Stimulated activated CD4-positive, alpha-beta T cell treated with anti-CD3 and anti-CD28 coated beads, TNF-alpha, amount 100 ng/mL, for 4 hours (primary cell): Measurements from ENCODE around the gene CACNA2D2.

Experiments used
- DNase-seq, 3 experiments: peaks; one replicate each; pipeline ENCODE4 v3.0.0-alpha.2; 2020; ENCODE audit warnings: low read depth in 3 of 3

The CACNA2D2 gene

DNA sequence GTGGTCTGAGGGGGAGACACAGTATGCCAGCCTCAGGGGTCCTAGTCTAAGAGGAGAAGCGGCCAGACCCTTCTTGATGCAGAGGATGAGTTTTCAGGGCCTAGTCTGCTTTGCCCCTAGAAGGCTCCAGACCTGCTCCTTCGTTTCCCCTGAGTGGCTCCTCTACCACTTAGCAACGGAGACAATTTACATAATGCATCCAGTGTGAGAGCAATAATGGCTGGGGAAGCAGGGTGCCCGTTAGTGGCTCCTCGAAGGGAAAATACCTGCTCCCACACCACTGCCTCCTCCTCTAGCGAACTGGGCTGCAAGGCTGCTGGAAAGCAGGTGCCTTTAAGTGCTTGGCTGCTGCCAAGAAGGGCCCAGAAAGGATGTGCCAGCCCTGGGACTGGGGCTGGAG lies 38.9 kb downstream of the CACNA2D2 start:
- no peak for DNase-seq

DNA sequence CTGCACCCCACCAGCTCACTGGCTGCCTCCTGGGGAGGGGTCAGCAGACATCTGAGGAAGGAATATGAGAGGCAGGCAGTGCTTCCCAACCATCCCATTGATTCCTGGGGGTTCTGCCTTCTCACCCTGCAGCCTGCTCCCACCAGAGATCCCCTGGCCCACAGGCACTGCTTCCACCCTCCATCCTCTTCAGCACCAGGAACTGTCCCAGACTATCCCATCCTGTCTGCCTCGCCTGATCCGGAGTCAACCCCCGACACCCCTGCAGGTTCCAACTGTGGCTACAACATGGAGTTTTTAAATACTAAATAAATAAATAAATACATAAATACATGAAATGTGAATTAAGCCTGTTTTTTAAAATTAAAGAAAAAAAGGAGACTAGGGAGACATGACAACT lies 43.6 kb downstream of the CACNA2D2 start:
- DNase-seq: no peak

DNA sequence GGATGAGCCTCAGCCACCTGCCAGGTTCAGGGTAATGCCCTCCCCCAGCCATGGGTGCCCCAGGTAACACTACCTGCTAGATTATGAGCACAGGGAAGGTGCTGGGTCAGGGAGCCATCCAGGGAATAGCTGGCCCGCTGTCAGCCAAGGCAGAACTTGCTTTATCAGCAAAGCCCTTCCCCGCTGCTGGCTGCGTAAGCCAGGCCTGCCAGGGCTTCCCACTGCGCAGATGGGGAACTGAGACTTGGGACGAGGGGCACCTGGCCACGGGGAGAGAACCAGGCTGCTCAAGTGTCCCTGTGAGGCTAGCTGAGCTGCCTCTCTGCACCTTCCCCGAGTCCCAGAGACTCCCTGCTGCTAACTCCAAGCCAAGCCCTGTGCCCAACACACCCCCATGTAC lies 45.4 kb downstream of the CACNA2D2 start:
- DNase-seq: no peak

DNA sequence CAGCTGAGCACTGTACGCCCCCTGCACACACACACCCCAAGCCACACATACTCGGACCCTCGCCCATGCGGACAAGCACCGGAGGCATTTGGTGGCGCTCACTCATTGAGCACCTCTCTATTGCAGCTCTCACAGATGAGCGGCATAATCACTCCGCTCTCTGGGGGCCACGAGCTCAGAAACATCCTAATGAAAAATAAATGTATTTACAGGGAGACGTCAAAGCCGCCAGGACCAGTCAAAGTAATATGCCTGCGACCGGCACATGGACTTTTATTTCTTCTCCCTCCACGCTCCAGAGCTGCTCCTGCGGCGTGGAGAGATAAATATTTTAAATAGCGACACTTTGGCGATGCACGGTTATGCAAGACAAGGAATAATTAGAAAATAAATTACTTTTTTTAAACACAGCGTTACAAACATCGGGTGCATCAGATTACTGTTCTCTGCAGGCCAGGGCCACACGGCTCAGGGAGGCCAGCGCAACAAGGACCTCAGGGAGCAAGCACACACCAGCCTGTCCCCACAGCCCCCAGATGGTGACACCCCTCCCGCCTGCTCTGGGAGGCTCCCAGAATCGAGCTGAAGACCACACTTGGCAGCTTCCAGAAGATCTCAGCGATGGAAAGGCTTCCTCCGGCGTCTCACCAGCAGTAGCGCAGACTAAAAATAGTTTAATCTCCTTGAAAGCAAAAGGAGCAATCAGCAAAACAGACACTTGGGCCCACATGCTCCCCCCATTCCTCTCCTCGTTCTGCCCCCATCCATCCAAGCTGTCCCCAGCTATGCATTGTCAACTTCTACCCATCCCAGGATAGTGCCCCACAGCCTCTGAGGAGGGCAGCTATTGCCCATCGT lies 48.0 kb downstream of the CACNA2D2 start:
- DNase-seq: no peak

DNA sequence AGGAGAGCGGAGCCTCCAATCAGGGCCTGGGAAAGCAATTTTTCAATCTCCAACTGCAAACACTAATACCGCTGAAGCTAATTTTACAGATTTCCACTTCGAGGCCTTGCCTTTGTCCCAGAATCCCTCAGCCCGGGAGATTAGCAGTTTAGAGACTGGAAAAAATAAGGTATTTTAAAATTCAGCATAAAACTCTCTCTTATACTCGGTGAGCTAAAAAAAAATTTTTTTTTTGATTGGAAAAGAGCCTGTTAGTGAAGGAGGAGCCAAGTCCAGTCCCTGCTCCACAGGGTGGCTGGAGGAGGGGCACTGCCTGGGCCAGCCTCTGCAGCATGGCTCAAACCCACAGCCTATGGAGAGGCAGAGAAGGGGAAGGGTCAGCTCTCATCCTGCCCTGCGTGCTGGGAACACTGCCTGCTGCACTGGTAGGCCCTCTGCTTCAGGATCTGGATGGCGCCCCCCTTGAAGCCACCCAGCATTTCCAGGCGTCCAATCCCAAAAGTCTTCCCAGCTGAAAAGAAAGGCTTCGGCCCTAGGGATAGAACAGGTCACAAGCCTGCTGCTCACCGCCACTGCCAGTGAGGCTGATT lies 48.9 kb downstream of the CACNA2D2 start:
- DNase-seq: no peak

DNA sequence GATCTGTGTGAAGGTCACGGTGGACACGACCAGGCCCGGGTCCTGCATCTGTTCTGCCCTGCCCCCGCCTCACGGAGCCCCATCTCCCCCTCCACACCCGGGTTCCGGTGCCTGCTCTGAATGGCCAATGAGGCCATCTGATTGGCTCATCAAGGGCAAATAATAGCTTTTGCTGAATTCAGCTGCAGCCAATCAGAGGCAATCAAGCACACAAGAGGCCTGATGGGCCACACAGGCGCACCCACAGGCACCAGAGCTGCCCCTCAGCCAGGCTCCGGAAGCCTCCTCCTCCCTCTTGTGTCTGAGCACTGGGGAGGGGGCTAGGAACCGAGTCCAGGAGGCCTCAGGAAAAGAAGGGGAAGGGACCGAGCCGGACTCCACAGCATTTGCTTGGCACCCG lies 49.5 kb downstream of the CACNA2D2 start:
- DNase-seq: no peak

DNA sequence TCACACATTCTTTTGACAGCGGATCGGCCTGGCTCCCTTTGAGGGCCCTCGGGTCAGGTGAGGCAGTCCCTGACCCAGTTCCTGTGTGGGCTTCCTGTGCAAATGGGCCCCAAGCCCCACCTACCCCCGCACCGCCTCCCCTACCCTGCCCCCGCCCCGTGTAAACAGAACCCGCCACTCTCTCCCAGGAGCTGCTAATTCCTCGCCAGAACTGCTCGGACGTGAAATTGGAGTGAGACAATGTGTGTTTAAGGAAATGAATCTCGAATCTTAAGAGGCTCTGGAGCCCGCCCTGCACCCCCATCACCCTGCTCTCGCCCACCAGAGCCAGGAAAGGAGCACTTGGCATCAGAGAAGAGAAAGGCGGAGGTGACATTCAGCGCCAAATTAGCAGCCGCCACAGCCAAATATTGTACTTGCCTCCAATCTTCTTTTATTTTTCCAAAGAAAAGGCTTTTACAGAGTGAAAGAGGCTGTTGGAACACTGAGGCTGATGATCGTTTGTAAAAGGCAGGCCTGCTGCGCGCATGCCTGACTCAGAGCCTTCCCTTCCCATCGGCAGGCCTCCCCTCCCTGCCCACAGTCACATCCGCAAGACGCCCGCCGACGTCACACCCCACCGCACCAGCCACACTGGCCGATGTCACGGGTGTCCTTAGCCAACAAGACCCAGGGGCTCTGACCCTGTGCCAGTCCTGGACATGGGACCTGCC lies 53.1 kb downstream of the CACNA2D2 start:
- peak; percentile 18 to 43 (median 26) for DNase-seq

DNA sequence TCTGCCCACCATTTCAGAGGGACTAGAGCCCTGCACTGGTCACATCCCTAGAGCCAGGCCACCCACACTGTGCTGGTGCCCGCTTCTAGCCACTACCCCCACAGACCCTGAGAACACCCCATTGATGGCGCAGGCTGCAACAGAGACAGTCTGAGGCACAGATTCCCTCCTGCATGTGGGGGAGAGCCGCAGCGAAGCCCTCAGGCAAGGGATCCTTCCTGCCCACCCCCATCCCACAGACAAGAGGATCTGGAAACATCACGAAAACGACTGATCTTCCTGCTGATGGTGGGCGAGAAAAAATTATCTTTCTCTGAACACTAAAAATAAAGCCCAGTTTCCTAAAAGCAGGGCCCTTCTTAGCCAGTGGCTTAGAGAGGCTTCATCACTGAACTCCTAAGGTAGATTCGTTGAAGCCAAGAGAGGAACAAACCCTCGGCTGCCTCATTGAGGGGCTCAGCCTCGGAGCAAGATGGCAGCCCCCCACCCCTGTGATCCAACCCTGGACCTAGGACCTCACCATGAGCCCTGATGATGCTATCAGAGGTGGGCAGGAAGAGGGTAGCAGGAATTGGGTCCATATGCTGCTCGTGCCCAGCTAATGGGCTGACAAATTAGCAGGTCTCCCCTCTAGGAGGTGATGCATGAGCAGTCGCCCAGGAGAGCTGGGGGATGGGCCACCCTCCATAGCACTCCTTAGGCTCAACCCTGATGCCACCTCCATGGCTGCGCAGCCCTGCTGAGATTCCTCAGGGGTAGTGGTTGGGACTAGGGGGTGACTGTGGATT lies 54.5 kb downstream of the CACNA2D2 start:
- DNase-seq: no peak

DNA sequence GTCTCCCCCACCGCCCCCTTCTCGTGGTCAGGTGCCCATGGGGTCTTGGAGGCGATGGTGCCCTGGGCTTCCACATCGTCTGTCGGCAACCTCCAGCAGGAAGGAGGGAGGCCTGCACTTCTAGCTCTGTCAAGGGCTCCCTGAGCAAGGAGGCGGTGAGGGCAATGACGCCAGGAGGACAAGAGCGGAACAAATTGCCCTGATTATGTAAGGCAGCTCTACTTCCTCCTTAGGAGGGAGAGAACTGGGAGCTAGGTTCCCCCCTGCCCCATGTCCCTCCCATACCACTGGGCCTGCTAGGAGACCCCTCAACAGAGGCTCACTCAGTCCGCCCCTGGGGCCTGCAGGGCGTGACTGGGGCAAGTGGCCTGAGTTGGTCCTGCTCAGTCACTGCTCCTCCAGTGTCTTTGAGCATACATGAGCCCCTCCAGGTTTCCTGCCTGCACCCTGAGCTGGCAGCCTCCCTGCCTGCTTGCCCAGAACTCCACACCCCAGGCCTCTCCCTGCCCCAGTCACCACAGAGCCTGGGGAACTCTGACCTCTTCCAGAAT lies 56.1 kb downstream of the CACNA2D2 start:
- DNase-seq: no peak

DNA sequence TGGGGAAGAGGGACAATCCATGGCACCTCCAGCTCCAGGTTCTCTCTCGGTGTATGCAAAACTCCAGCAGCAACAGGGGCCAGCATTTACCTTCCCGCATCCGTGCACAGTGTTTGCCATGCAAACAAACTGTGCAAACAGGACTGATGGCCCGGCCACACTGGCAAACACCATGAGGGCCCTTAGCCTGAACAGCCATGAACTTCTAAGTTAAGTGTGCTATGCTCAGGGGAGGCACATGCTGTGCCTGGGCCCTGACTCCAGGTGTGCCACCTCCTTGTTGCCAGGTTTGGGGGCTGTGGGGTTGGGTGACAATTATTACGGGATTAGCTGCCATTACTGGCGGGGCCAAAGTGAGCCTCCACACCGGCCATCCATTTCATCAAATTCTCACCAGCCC lies 57.5 kb downstream of the CACNA2D2 start:
- no peak for DNase-seq

DNA sequence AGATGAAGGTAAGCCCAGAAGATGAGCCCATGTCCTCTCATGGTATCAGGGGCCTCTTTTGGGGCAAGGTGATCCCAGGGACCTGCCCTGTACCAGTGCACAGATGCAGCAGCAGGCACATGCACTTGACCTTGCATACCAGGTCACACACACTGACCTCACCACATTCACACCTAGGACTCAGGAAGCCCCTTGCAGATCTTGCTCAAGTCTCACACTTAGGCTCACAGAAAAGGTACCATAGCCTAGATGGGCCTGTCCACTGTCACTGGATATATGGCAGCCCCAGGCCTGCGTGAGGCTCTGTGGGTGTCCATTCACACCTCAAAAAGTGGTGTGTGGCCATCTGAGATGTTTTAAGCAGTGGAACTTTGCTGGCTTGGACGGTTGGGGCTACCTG lies 58.7 kb downstream of the CACNA2D2 start:
- DNase-seq: no peak

DNA sequence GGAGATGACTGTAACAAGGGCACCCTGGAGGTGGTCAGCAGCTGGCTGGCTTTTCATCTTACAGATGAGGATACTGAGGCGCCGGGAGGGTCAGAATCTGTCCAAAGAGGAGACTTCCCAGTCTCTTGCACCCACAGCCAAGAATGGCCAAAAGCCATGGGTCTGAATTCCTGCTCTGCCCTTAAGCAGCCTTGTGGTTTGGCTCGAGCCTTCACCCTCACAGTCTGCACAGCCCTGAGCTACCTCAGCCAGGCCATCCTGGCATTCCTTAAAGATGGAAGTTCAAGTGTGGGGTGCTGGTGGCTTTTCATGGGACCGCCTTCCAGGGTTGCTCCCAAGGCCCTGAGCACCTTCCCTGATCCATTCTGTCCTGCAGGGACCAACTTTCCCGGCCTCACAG lies 59.2 kb downstream of the CACNA2D2 start:
- no peak for DNase-seq

DNA sequence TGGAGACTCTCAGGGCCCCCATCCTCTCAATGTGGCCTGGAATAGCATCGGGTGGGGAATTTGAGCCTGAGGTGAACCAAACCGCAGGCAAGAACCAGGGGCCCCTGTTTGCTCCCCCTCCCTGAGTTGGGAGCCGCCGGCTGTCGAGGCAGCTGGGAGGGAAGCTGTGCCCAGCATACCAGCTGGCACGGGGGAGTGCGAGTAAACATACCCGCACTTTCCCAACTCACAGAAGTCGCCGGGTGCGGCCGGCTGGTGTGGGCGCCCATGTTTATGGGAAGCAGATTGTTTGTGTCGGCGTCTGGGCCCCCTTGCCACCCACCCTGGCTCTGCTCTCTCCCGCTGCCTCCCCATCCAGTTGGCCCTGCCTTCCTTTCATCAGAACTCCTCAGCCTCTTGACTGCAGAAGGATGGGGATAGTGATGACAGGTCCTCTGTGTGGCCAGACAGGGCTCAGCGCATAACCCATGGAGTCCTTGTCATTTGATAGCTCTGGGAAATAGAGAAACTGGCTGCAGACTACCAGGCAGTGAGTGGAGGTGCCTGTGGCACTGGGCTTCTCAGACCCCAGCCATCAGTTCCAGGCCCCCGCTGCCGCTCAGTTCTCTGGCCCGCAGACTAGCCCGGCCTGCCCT lies 60.4 kb downstream of the CACNA2D2 start:
- no peak for DNase-seq

DNA sequence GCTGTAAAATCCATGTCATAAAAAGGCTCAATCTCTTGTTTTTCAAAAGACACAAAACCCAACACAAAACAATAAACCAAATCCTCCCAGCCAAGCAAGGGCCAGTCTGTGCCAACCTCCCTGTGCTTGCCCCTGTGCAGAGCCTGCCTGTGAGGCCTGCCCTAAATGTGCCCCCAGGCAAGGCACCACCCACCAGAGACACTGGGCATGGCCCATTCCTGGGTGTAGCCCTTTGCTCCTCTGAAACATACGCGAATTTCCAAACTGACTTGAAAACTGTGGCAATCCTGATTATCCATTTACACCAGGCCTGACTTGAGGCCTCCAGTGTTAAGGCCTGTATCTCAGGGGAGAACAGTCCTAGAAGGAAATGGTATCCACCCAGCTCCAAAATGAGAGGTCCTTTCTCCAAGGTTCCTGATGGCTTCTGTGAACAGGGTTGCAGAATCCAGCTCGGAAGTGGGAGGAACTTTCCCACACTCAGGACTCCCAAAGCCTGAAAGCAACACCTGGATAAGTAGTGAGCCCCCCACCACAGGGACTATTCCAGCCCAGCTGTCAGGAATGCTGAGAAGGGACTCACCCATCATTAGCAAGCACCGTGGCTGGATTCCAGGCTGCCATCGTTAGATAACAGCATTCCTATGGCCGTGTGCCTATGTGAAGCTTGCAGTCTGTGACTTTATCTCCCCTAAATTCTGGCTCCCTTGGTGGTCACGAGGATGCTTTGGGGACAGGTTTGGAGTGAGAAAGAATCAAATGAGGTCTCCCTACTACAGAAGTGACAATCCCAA lies 61.8 kb downstream of the CACNA2D2 start:
- no peak for DNase-seq

DNA sequence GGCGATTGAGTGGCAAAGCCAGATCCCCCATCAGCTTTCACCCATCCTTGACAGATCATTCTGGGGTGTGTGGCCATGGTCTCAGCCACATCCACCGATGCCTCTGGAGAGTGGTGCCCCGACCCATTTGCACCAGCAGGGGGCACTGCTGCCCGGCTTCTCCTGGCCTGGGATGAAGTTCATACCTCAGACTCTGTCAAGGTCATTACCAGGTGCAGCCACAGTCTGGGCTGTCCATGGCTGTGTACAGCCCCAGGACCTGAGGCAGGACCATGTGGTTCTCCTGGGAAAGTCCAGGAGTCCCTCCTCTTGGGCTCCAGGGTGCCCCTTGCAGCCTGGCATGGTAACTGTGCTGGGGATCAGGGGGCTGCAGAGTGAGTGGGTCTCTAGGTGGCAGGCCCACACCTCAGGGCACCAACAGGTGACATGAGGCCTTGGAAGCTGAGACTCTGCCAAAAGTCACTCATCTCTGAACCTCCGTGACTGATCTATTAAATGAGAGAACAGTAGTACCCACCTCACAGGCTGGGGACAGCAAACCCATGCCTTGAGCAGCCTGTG lies 67.2 kb downstream of the CACNA2D2 start:
- DNase-seq: peak; percentile 52 to 53 (median 53)

DNA sequence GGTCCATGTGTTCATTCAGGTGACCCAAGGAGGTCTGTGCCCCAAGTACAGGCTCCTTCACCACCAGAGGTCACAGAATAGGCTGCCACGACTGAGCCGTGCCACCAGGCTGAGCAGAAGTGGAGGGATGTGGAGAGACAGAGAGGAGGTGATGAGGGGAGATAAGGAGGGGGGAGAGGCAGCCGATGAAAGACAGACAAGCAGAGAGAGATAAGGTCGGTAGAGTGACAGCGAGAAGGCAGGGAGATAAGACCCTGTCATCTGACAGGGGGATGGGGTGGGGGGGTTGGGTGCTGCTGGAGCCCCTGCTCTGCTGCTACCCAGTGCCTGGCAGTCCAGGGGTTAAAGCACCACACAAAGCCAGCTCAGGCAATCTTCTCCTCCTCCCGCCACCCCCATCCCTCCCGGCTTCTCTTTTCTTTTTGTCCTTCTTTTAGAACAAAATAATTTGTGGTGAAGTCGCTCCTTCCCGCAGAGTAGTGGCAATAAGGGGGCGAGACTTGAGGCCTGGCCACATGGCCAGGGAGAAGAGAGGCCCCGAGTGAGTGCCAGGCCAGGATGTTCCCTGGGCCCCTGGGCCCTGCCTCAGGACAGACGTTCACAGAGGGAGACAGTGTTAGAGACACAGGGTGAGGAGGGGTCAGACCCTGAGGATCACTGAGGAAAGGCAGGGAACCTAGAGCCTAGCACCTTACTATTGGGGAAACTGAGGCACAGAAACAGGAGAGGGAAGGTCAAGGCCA lies 67.9 kb downstream of the CACNA2D2 start:
- DNase-seq: no peak

DNA sequence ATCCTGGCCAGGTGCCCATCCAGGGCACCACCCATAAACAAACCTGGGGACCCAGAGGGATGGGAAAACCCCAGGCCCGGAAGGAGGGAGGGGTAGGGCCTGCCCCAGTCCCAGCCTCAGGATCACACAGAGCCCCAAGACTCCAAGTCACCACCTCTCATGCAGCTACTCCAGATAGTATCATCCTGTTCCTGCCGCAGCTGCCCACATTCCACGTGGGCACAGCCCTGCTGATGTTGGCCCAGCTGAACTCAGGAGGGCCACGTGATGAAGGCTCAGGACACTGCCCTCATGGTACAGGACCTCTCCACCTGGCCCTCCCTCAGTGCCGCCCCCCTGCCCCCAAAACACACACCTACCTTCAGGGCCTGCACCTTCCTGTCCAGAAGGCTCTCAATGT lies 69.5 kb downstream of the CACNA2D2 start:
- DNase-seq: no peak

DNA sequence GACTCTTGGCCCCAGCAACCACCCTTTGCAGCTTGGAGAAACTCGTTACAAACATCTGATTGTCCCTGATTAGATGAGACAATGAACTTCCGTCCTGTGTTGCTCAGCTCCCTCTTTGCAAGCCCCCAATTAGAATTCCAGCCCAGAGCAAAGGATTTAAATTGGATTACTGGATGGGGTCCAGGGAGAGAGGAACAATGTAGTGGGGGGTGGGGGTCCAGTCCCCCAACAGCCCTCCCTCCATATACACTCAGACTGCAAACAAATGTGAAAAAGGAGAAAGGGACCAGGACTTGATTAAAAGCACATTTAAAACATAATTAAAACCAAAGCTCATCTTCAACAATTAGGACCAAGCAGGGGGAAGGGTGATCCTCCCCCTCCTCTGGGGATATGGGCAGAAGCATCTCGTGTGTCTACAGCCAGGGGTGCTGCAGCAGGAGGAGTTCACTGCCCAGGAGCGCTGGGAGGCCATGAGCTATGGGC lies 72.4 kb downstream of the CACNA2D2 start:
- no peak for DNase-seq

DNA sequence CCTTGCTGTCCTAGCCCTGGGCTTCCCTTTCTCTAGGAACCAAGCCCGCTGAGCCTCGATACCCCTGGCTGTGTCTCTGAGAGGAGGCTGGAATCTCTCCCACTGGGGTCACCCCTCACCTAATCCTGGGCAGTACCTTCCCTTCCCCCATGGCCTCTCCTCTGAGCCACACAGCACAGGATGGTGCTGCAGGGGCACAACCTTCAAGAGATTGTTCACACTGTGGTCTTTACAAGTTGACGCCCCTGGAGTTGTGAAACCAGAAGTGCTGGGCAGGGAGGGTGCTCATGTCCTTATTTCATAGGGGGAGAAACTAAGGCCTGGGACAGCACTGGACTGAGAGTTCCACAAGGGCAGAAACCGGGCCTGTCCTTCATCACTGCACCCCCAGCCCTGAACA lies 73.2 kb downstream of the CACNA2D2 start:
- DNase-seq: no peak
